Epithelial cell of esophagus (primary cell): ENCODE data around the gene RSPH6A.

ENCODE experiments used
- DNase-seq: peaks from one replicate; pipeline ENCODE4 v3.0.0; 2010; ENCODE audit warnings: low read depth
- H3K4me3 ChIP-seq: 2 replicates; pipeline ENCODE4 v1.5.1; 2011; ENCODE audit warnings: mild to moderate bottlenecking, low read length, control low read depth
- CTCF ChIP-seq: IDR thresholded peaks from 2 replicates; pipeline ENCODE4 v1.5.1; 2011; ENCODE audit warnings: low read depth, mild to moderate bottlenecking, low read length, control low read depth, inconsistent platforms; ENCODE audit not compliant: insufficient read depth; ENCODE audit errors: missing control alignments

RSPH6A gene

GRCh38 chr19:45793178-45793564, 21.9 kb downstream of the RSPH6A start:
- DNase-seq = no peak
- no peak for TF ChIP-seq CTCF
- H3K4me3 ChIP-seq = no peak overlapping the region

- DNase-seq = peak; percentile 98
- H3K4me3 ChIP-seq = peak within 1 kb of the TSS; percentile 79
- no peak for TF ChIP-seq CTCF
These were observed 22.5 kb downstream of the RSPH6A start, which contains the start of gene DMWD for GRCh38 chr19:45792470-45793177. Gene DMWD (minus strand): TSS chr19:45792845. CDS start chr19:45792756, 89 bp downstream.

- H3K4me3 ChIP-seq = peak overlapping the region; percentile 79
- no peak for TF ChIP-seq CTCF
- no peak for DNase-seq
These were observed 23.2 kb downstream of the RSPH6A start for GRCh38 chr19:45791744-45792469.

GRCh38 chr19:45790942-45791341, 24.2 kb downstream of the RSPH6A start:
- DNase-seq = no peak
- TF ChIP-seq CTCF = no peak
- H3K4me3 ChIP-seq = no peak overlapping the region

GRCh38 chr19:45789035-45789786, 25.9 kb downstream of the RSPH6A start:
- no peak for DNase-seq
- H3K4me3 ChIP-seq = no peak overlapping the region
- TF ChIP-seq CTCF = no peak

- TF ChIP-seq CTCF = no peak
- DNase-seq = no peak
- H3K4me3 ChIP-seq = no peak overlapping the region
These were observed 28.6 kb downstream of the RSPH6A start for GRCh38 chr19:45786533-45786894.
